GM12892 (cell line): ENCODE measurements around the gene COL5A1.

Experiments
- POLR2A ChIP-seq: IDR thresholded peaks from 2 replicates; pipeline ENCODE4 v1.6.1; 2011; ENCODE audit warnings: low read depth, low read length, control low read depth
- POLR2AphosphoS5 ChIP-seq: IDR thresholded peaks from 2 replicates; pipeline ENCODE4 v1.6.1; 2011; ENCODE audit warnings: low read depth, low read length, control low read depth
- TAF1 ChIP-seq: IDR thresholded peaks from 2 replicates; pipeline ENCODE4 v1.6.1; 2011; ENCODE audit warnings: low read depth, mild to moderate bottlenecking, control low read depth, low read length, borderline replicate concordance

DNA sequence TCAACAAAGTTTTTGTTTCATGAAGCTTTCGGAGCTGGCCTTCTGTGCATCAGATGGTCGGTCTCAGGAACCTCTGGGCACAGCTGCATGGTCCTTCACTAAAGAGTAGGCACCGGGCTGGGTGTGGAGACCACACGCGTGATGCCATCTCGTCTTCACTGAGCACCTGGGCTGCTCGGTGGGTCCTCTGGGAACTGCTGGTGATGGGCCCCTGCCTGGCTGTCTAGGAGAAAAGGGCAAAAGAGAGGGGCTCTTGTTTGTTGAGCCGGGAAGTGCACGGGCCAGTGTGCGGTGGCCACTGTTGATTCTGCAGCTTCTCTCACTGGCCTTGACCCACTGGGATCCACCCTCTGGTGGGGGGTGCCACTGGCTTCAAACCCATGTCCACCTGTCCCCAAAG is 46.0 kb downstream of the COL5A1 start:
- TF ChIP-seq POLR2A, result no peak
- TF ChIP-seq POLR2AphosphoS5, result no peak
- no peak for TF ChIP-seq TAF1
